Right kidney (tissue), 1 donor: Measurements from ENCODE around the gene TAF10.
A peak's percentile ranks its signal among the peaks of the same experiment; 100 is the strongest.

Experiments
- DNase-seq: peaks from one replicate; pipeline ENCODE4 v3.0.0-alpha.2; 2016

TAF10 gene

GRCh38 chr11:6642957-6643356 is 30.9 kb upstream of the TAF10 start:
- no peak for DNase-seq

- no peak for DNase-seq
Measured at GRCh38 chr11:6640985-6641701, 29.1 kb upstream of the TAF10 start.

GRCh38 chr11:6640036-6640984 is 28.3 kb upstream of the TAF10 start:
- no peak for DNase-seq

- DNase-seq, result no peak
Measured at GRCh38 chr11:6638429-6638828, 26.4 kb upstream of the TAF10 start.

- no peak for DNase-seq
Measured at GRCh38 chr11:6637871-6638270, 25.9 kb upstream of the TAF10 start.

GRCh38 chr11:6636480-6636879 is 24.5 kb upstream of the TAF10 start:
- DNase-seq, result no peak

- peak; percentile 47 for DNase-seq
Measured at GRCh38 chr11:6635082-6635932, 23.3 kb upstream of the TAF10 start.

GRCh38 chr11:6634534-6634933 is 22.5 kb upstream of the TAF10 start:
- no peak for DNase-seq

- no peak for DNase-seq
Measured at GRCh38 chr11:6633422-6634408, 21.7 kb upstream of the TAF10 start.

- DNase-seq, result no peak
Measured at GRCh38 chr11:6632116-6633073, 20.4 kb upstream of the TAF10 start.

- no peak for DNase-seq
Measured at GRCh38 chr11:6631361-6631890, 19.4 kb upstream of the TAF10 start.

- no peak for DNase-seq
Measured at GRCh38 chr11:6630632-6631291, 18.7 kb upstream of the TAF10 start.

- DNase-seq, result peak; percentile 75
Measured at GRCh38 chr11:6629892-6630631, 18.0 kb upstream of the TAF10 start.

GRCh38 chr11:6629573-6629891 is 17.5 kb upstream of the TAF10 start:
- DNase-seq, result no peak

- DNase-seq, result no peak
Measured at GRCh38 chr11:6628526-6628925, 16.5 kb upstream of the TAF10 start.

GRCh38 chr11:6627762-6628241 is 15.8 kb upstream of the TAF10 start:
- DNase-seq, result no peak

GRCh38 chr11:6626971-6627761 is 15.2 kb upstream of the TAF10 start:
- no peak for DNase-seq
